NCI-H2171 (cell line): ENCODE data around the gene ARSA.

Experiments
- DNase-seq: peaks from one replicate; lab custom pipeline; 2025; lab: John Stamatoyannopoulos, UW

The ARSA gene

DNA sequence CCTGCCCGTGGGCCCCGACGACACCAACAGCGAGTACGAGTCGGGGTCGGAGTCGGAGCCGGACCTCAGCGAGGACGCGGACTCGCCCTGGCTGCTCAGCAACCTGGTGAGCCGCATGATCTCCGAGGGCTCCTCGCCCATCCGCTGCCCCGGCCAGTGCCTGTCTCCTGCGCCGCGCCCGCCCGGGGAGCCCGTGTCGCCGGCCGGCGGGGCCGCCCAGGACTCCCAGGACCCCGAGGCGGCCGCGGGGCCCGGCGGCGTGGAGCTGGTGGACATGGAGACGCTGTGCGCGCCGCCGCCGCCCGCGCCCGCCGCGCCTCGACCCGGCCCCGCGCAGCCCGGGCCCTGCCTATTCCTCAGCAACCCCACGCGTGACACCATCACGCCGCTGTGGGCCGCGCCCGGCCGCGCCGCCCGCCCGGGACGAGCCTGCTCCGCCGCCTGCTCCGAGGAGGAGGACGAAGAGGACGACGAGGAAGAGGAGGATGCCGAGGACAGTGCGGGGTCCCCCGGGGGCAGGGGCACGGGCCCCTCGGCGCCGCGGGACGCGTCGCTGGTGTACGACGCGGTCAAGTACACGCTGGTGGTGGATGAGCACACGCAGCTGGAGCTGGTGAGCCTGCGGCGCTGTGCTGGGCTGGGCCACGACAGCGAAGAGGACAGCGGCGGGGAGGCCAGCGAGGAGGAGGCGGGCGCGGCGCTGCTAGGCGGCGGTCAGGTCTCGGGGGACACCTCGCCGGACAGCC, 23.5 kb downstream of the ARSA start:
- DNase-seq = no peak

DNA sequence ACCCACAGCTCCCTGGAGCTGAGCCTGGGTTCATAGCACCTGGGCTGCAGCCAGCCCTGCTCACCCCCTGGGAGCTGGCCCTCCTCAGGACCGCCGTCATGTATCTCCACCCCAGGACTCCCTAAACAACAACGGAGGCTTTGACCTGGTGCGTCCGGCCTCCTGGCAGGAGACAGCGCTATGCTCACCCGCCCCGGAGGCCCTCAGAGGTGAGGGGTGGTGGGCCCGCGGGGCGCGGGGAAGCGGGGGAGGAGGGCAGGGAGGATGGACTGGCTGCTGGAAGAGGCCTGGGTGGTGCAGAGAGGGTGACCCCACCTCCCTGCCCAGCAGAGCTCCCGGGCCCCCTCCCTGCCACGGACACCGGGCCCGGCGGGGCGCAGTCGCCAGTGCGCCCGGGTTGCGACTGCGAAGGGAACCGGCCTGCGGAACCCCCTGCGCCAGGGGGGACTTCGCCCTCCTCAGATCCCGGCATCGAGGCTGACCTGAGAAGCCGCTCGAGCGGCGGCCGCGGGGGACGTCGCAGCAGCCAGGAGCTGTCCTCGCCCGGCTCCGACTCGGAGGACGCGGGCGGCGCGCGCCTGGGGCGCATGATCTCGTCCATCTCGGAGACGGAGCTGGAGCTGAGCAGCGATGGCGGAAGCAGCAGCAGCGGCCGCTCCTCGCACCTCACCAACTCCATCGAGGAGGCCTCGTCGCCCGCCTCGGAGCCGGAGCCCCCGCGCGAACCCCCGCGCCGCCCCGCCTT, 24.3 kb downstream of the ARSA start:
- DNase-seq = no peak

DNA sequence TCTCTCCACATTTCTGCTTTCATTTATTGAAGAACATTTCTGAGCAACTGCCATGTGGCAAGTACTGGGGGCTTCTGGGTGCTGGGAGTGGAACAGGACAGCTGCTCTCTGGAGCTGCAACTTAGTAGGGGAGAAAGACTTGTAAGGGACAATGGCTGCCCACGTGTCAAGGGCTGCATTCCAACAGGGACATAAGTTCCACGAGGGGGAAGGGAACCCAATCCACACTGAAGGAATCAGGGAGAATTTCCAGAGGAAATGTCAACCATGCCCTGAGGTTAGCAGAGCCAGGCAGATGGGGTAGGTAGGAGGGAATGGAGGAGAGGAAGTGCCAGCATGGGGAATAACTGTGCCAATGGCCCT, 25.6 kb downstream of the ARSA start:
- DNase-seq = no peak

DNA sequence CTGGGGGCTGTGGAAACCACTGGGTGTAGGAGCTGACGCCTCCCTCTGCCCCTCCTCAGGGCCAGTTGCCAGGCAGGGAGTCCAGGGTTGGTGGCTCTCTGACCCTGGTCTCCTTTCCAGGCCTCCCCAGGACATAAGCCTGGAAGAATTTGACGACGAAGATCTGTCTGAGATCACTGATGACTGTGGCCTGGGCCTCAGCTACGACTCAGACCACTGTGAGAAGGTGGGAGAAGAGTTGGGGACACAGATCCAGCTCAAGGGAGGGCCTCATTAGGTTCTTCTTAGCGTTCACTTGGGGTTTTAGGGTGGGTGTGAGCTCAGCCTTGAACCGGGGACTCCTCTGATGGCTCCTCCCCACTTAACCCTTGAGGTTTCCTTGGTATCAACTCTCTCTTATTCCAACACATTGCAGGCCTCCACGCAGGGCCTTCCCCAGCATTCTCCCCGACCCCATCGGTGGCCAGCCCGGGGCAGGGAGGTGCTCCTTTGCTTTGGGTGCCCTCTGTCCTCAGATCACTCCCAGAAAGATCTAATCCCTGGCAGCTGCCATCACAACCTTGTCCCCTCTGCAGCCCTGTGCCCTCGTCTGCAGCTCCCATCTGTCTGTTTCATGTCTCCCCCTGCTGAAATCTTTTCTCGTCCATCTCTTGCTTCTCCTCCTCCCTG, 26.1 kb downstream of the ARSA start:
- DNase-seq = no peak

DNA sequence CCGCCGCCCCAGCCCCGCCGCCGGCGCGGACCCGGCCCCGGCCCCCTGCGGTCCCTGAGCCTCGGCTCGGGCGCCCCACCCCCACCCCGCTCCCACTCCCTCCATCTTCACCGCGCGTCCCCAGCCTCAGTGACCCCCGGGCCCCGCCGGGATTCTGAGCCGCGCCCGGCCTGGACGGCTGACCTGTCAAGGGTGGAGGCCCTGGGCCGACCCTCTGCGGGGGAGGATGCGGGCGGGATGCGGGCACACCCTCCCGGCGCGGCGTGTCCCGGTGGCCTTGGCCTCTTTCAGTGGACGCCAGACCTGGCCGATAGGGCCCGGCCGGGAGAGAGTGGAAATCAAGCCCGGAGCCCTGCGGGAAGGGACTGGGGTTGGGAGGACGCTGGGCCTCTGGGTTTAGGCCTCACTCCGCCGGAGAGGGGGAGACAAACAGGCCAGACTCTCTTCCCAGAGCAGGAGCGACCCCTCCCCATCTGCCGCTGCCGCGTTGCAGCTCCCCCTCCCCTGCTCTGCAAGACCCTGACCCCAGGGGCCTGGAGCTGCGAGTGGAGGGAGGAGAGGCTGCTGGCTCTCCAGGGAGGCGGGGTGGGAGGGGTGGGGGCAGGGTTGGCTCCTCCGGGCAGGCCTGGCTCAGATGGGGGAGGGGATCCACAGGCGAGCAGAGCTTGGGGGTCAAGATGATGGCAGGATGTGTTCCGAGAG, 26.8 kb downstream of the ARSA start:
- no peak for DNase-seq

DNA sequence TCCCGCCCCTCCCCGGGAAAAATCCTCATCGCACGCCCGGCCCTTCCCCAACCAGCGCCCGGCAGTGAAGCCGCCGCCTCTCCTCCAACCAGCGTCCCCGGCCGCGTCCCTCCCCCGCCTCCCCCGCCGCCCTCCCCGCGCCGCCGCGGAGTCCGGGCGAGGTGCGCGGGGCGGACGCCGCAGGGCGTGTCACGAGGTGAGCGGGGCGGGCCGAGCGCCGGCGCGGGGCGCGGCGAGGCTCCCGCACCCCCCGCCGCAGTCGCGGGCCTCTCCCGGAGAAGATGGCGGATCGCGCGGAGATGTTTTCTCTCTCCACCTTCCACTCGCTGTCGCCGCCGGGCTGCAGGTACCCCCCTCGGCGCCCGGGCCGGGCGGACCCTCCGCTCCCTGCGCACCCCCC, 27.4 kb downstream of the ARSA start, which contains the start of gene MAPK8IP2:
Gene MAPK8IP2 (plus strand): TSS at position 256 of the 400 bp plus-strand sequence. CDS start 26 bp downstream, at position 282.
- DNase-seq = peak; percentile 58

DNA sequence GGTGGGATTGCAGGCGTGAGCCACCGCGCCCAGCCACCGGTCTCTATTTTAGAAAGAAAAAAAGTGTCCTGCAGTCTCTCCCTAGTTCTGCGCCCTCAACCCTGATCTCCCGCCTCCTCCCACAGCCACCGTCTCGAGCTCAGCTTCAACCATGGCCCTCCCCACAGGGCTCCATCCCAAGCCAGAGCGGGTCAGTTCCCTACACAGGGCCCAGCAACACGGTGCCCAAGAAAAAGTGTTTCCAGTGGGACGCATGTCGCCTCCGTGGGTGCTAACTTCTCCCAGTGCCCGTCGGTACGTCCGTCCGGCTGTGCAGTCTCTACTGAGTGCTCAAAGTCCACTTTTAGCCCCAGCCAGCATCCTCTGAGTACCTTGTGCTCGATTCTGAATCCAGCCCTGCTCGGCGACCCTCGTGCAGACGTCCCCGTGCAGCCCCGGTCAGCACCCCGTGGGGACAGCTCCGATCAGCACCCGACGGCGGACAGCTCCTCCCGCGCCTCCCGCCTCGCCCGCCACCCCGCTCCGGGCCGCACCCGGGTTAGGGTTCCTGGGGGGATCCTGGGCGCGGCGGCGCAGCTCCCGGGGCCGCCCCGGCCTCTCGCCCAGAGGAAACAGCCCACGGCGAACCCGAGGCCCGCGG, 28.0 kb downstream of the ARSA start:
- peak; percentile 18 for DNase-seq

DNA sequence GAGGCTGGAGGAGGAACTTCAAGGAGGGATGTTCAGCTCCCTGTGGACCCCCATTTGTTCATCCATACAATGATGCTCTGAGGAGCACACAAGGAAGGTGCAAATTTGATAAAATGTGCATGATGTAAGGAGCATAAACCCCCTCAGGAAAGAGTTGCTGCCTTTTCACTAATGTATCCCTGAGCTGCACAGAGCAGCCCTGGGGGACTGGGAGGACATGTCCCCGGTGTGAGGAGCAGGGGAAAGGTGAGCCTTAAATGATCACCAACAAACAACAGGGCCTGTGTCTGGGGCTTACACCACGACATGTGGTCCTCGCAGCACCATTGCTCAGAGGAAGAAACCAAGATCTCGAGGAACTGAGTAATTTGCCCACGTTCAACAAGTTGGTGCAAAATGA, 30.9 kb downstream of the ARSA start:
- no peak for DNase-seq

DNA sequence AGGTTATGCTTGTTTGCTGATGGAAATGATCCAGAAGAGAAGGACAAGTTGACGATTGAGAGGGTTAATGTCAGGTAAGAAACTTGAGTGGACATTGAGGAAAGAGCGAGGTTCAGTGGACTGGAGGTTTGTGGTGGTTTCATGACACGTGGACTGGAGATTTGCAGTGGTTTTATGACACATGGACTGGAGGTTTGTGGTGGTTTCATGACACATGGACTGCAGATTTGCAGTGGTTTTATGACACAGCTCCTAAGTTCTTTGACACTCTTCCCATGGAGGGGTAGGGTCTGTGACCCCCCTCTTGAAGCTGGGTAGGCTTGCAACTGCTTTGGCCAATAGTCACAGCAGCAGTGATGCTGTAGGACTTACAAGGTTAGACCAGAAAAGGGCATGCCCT, 32.8 kb downstream of the ARSA start:
- no peak for DNase-seq

DNA sequence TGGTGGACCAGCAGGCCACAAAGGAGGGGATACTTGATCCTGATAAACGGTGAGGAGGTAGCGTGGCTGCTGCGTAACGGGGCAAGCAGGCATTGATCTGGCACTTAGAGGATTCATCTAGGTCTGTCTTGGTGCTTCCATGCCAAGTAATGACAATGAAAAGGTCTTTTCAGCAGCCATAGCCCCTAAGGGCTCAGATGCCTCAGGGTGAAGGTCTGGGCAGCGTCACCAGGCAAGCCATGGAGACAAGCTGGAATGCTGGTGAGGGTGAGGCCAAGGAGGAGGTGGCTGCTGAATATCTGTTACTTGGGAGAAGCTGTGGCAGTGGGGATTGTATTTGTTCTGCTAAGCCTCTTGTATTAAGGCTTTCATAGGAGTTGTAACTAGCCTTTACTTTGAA, 40.5 kb downstream of the ARSA start:
- no peak for DNase-seq

DNA sequence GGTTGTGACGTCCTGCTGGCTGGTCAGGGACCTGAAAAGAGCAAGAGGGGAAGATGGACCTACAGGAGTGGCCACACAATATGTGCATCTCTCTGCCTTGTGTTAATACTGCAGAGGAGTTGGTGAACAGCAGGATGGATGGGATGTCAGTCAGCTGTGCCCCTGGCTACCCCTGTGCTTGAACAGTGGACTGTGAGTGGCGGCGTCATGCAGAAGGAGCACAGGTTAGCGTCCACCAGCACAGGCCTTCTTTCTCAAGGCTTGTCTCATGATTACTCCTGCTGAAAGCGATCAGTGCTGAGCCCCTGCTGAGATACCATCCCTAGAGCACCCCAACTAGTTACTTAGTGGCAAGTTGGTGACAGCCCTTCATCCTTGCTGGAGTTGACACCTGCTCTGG, 41.5 kb downstream of the ARSA start:
- DNase-seq = no peak

DNA sequence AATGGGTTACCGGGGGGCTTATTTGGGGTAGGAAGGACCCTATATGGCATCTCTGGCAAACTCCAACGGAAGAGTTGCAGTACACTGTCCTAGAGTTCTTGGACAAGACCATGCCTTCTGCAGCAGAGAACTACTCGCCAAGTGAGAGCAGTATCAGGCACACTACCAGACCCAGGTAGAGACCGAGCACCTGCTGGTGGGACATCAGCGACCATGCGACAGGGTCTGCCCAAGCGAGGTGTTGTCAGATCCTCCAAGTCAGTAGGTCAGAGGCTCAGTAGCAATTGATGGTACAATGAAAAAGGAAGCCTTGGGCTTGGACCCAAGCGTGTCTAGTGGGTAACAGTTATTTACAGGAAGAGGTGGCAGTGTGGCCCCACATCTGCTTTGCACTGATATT, 42.2 kb downstream of the ARSA start:
- DNase-seq = no peak

DNA sequence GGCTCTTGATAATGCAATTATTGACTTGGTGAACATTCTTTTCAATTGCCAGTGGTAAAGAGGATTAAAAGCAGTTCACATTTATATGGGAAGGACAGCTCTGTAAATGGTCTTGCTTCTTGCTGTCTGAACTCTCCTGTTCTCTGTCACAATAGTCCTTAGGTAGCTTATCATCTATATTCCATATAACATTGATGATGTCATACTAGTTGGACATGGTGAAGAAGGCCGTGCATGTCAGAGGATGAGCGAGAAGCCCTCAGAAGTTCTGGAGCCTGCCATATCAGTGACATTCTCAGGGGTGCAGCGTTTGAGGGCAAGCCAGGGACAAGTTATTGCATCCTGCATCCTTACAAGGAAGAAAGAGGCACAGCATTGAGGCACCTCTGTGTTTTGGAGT, 42.7 kb downstream of the ARSA start:
- no peak for DNase-seq

DNA sequence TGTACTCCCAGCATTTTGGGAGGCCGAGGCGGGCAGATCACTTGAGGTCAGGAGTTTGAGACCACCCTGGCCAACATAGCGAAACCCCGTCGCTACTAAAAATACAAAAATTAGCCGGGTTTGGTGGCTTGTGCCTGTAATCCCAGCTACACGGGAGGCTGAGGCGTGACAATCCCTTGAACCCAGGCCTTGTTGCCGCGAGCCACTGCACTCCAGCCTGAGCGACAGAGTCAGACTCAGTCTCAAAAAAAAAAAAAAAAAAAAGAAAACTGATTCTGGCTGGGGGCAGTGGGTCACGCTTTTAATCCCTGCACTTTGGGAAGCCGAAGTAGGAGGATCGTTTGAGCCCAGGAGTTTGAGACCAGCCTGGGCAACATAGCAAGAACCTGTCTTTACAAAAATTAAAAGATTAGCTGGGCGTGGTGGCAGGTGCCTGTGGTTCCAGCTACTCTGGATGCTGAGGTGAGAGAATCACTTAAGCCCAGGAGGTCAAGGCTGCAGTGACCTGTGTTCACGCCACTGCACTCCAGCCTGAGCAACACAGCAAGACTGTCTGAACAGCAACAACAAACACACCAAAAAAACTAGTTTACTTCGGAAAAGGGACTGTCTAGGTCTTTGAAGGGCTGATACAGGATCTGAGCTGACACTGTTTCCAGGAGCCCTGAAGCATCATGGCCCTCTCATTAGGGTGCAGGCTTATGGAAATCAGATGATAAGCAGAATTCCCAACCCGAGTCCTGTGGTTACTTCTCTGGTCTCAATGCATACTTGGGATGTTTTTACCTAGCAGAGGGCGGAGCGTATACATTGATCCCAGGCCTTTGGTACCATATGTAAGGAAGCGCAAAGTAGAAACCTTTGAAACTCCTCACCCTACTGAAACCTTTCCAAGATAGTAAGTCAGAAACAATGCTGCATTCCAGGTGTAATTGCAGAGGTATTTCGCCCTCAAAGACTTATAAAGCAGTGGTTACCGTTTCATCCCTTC, 43.6 kb downstream of the ARSA start:
- no peak for DNase-seq

DNA sequence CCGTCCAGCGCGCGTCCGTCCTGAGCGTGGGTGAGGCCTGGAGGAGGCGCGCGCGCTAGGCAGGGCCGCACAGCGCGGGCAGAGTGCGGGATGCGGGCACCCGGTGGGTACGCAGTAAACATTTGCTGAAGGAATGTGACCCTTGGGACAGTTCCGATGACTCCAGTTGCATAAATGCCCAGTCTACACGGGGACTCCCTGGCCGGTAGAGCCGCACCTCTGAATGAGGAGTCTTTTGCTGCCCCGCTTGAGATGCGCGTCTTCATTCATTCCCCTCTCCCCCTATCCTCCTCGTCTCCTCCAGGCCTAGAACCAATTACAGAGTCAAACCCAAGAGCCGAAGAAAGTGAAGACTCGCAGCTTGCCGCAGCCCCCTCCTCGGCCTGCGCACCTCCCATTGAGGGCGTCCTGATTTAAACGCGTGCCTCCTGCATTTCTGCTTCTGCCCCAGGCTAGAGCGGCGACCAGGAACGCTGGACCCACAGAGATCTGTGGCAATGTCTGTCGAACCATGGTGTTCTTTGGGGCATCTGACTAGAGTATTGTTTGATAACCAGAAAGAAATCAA, 44.6 kb downstream of the ARSA start:
- DNase-seq = no peak

DNA sequence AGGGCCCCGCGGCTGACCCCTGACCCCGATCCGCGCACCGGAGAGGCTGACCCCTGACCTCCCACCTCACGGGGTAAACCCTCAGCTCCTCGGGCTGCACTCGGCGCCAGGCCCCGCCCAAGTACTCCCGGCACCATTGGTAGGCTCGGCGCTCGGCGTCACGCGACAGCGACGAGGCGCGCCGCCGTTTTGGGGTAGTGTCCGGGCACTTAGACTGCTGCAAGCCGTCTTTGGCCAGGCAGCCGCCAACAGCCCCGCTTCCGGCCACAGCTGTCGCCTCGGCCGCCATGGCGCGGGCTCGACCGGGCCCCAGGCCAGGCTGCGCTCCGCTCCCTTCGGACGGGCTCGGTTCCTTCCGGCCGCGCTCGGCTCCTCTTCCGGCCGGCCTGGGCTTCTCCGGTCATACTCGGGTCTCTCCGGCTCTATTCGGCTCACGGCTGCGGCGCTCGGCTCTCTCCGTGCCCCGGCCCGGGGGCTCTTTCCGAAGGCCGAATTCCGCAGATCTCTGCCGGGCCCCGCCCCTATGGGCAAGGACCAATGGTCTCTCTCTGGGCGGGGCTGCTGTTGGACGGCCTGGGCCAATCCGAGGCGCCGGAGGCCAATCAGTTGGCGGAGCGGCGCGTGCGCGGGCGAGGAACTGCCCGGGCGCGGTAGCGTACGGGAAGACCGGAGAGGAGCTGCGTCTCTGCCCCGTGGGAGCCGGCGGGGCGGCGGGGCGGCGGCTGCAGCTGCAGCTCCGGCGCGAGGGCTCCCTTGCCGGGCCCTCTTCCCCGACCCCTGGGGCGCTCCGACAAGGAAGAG, 45.3 kb downstream of the ARSA start, which contains the start of gene CHKB:
Gene CHKB (minus strand): TSS at position 357 of the 801 bp plus-strand sequence. CDS start 68 bp downstream, at position 289.
- DNase-seq = peak; percentile 98

DNA sequence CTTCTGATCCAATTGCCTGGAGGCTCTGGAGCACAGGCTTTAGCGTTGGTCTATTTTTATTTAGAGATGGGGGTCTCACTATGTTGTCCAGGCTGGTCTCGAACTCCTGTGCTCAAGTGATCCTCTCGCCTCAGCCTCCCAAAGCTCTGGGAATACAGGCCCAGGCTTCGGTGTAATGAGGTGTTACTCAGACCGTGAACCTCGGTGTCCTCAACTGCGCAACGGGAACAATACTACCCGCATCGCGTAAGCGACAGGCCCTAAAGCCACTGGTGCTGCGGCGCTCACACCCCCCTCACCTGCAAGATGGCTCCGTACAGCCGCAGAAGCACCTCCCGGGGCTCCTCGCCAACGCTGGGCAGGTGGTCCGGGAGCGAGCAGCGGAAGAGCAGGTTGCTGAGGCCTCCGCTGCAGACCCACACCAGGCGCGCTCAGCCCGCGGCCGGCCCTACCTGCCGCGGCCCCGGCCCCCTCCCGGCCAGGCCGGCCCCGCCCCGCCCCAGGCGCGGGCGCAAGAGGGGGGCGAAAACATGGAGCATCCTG, 45.9 kb downstream of the ARSA start:
- peak; percentile 43 for DNase-seq

DNA sequence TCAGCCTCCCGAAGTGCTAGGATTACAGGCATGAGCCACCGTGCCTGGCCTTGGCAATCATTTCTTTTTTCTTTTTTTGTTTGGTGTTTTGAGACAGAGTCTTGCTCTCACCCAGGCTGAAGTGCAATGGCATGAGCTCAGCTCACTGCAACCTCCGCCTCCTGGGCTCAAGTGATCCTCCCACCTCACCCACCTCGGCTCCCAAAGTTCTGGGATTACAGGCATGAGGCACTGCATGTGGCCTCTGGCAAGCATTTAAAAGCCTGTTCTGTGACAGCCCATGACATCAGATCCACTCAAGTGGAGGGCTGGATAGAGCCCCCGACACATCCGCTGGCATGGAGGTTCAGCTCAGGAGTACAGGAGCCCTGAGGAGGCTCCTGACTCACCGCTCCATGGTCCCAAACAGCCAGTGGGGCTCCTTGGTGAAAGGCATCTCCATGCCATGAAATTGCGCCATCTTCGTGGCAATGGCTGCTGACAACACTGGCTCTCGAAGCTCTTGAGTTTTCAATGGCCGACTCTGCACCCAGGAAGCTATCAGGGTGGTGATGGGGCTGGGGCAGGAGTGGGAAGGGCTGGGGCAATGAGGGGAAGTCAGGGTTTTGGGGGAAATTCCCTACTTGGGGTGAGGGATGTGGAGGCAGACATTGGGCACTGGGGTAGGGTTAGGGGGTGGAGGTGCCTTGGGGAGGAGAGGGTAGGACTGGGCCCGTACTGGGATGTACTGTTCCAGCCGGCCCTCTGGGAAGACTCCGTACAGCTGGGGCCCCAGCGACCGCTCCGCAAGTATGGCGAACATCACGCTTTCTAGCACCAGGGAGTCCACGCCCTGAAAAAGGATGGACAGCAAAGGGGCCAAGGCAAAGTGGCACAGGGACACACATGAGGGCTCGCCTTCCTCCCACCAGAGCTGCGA, 46.7 kb downstream of the ARSA start:
- no peak for DNase-seq
